GM21737 (cell line): ENCODE measurements around the gene GOLGA7B.

ENCODE experiments used
- ATAC-seq: cut with Tn5 transposase; IDR thresholded peaks from one replicate; pipeline ENCODE4 v1.9.1; 2021; ENCODE audit warnings: mild to moderate bottlenecking, moderate library complexity; ENCODE audit not compliant: unreplicated experiment

Gene GOLGA7B

DNA sequence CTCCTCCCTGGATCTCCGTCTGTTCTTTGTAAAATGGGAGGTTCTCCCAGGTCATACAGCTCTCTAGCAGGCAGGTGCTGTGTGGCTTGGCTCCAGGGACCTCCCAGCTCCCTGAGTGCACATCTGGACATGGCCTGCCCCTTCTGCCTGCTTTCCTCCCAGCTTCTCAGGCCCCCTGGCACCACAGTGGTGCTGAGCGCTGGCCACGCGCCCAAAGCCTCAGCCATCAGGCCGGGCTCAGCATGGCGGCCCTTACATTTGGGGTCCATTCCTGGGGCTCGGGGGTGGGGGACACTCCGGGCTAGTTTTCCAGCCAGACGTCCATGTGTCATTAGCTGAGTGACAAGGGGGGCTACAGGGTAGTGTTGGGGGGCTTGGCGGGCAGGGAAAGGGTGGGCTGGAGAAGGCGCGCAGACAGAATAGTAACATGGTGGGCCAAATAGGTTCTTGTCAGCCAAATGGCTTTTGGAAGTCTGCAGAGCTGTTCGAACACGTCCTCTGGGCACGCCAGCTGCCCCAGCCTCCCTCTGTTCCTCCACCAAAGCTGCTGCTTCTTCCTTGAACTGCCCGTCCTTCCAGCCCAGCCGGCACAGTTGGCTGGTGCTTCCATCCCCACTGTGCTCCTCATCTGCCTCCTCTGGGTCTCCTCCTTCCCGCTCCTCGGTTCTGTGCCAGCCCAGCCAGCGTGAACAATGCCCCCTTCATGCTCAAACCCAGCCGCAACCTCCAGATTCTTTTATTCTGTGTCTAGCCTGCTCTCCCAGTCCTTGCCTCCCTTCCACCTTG lies 65.9 kb downstream of the GOLGA7B start:
- ATAC-seq = no peak

DNA sequence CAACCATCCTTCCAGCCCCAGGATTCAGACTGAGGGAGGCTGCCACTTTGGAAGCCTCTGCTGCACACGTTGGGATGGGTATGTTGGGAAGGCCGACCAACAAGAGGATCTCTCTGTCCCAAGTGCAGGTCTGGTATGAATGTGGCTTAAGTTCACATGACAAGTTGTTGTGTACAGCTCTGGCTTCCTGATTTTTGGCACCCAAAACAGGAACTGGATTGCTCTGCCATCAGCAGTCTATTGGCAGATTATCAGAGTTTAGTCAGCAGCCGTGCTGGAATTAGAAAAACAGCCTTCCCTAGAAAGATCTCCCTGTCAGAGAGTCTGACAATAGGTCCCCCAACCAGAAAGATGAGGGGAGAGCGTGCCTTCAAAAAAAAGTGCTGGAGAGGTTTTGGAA lies 66.9 kb downstream of the GOLGA7B start:
- no peak for ATAC-seq

DNA sequence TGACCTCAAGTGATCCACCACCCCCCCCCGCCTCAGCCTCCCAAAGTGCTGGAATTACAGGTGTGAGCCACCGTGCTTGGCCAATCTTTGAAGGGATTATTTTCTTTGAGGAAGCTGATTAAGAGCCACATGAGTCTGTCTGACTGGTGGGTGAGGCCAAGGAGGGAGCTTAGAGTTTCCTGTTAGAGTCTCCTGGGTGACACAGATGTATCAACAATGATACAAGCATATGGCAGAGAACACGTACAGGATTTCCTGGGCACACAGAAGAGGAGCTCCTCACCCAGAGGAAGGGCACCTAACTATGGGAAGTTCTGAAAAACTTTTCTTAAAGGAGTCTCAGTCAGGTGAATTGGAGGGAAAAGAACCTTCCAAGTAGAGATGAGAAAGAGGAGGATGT lies 69.4 kb downstream of the GOLGA7B start:
- ATAC-seq = no peak

DNA sequence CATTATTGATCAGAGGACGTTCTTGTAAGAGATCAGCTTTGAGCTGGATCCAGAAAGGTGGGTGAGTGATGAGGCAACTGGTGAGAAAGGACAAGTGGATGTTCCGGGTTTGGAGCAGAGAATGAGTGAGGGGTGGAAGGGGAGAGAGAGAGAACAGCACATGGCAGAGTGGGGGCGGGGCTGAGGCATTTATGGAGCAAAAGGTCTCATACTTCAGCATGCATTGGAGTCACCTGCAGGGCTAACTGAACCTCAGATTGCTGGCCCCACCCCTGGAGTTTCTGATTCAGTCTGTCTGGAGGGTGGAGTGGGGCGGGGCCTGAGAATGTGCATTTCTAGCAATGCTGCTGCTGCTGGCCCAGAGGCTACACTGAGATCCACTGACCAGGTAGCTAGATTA lies 71.2 kb downstream of the GOLGA7B start:
- no peak for ATAC-seq
